GM12865 (cell line): Measurements from ENCODE around the gene TP63.

Source experiments
- DNase-seq: peaks from one replicate; pipeline ENCODE4 v3.0.0; 2010; ENCODE audit warnings: low read depth
- H3K4me3 ChIP-seq: 2 replicates; pipeline ENCODE4 v1.5.1; 2011; ENCODE audit warnings: mild to moderate bottlenecking, low read depth, low read length, control low read depth
- TF ChIP-seq, protein P1 (sequence below): IDR thresholded peaks from 2 replicates; pipeline ENCODE4 v1.5.1; 2011; ENCODE audit warnings: low read length, control low read depth, low read depth, inconsistent platforms; ENCODE audit not compliant: insufficient read depth; ENCODE audit errors: missing control alignments

The TP63 gene

DNA sequence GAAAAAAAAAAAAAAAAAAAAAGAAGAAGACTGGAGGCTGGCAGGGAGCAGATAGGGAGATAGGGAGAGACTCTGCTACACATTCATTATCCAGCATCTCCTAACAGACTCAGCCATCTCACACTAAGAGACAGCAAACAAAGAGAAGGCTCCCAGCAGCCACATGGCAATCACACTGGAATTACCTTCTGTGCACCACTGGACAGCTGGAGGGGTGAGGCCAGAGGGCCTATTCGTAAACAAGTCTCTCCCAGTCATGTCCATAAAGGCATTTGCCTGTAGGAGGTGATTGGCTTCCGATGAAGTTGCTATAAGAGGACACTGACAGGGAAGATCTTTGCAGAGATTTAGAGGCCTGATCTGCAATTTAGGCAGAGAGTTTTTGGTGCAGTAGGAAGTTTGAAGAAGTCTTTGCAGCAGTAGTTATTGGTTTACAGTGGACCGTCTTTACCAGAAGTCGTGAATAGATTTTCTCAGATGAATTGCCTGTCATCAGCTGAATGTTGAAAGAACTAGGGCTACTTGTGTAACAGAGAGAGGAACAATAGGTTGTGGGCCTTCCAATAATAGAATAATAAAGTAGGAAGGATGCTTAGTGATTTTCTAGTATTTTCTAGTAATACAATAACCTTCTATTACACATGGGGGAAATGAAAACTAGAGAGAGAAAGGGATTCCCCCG lies 89.7 kb downstream of the TP63 start:
- no peak for DNase-seq
- H3K4me3 ChIP-seq: no peak overlapping the region

DNA sequence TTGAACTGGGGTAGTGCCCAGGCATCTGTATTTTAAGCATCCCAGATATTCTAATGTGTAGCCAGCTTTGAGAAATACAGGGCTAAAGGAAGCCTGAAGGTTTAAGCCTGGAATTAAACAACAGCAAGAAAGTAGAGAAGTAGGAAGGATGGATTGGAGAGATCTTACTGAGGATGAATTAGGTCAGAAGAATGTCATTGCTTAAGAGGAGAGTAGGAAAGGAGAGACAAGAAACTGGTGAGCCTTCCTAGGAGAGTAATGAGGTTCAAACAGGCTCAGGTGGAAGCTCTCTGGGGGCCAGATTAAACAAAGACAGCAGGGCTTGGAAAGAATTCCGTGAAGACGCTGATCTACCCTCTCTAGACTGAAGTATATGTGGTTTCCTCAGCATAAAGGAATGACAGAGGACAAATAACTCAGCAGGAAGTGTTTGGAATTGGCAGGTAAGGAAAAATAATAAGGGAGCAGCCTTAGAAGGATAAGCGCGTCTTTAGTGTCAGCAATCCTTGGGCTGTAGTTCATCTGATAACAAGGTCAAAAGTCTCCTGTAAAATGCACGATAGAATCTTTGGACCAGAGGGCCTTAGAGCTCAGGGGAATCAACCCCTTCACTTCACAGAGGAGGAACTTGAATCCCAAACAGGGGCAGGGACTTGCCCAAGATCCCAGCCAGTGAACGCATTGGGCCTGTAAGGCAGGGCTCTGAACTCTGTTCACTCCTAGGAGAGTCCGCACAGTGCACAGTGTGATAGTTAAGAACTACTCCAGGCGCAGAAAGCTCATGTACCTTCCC lies 90.9 kb downstream of the TP63 start:
- TF ChIP-seq, protein P1, sequence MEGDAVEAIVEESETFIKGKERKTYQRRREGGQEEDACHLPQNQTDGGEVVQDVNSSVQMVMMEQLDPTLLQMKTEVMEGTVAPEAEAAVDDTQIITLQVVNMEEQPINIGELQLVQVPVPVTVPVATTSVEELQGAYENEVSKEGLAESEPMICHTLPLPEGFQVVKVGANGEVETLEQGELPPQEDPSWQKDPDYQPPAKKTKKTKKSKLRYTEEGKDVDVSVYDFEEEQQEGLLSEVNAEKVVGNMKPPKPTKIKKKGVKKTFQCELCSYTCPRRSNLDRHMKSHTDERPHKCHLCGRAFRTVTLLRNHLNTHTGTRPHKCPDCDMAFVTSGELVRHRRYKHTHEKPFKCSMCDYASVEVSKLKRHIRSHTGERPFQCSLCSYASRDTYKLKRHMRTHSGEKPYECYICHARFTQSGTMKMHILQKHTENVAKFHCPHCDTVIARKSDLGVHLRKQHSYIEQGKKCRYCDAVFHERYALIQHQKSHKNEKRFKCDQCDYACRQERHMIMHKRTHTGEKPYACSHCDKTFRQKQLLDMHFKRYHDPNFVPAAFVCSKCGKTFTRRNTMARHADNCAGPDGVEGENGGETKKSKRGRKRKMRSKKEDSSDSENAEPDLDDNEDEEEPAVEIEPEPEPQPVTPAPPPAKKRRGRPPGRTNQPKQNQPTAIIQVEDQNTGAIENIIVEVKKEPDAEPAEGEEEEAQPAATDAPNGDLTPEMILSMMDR: no peak
- DNase-seq: no peak
- H3K4me3 ChIP-seq: no peak overlapping the region

More for the DNA sequence above, 89.7 kb downstream of the TP63 start:
- TF ChIP-seq, protein P1: no peak

DNA sequence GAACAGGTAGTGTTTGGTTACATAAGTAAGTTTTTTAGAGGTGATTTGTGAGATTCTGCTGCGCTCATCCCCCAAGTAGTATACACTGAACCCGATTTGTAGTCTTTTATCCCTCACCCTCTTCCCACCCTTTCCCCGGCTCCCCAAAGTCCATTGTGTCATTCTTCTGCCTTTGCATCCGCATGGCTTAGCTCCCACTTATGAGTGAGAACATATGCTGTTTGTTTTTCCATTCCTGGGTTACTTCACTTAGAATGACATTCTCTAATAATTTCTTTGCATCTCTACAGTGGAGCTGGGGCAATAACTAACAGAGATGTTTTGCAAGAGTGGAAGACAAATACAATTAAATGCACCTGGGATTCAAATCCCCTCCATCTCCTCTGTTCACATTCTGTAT lies 93.2 kb downstream of the TP63 start:
- TF ChIP-seq, protein P1: no peak
- no peak for DNase-seq
- H3K4me3 ChIP-seq: no peak overlapping the region

DNA sequence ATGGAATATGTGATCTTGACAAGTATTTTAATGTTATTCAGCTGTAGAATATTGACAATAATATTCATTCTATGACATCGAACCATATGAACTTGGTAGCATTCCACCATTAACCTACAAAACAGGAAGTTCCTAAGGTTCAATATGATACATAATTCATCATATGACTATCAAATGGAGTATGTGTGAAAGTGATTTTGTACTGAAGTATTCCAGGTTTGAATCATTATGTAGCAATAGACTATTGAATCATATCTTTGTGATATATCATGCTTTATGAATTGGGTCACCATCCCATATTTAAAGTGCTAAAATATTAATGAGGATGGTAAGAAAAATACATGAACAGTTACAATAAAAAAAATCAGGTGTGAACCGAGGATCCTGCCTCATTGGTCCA lies 95.1 kb downstream of the TP63 start:
- H3K4me3 ChIP-seq: no peak overlapping the region
- TF ChIP-seq, protein P1: no peak
- DNase-seq: no peak

DNA sequence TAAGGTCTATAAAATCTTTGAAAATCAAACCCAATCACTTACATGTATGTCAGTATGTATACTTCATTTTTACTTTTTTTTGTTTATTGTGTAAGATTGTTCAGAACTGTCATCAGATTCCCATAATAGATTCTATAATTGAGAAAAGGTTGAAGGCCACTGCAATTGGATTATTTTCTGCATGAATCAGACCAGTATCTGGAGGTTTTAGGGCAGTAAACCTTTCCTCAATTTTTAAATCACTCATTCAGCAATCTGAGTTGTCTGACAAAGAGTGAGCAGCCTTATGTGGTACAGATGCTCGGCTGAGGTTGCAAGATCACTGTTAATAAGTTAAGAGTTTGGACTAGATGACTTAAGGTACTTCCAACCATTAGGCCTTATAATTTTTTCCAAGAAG lies 96.0 kb downstream of the TP63 start:
- no peak overlapping the region for H3K4me3 ChIP-seq
- no peak for DNase-seq
- TF ChIP-seq, protein P1: no peak

DNA sequence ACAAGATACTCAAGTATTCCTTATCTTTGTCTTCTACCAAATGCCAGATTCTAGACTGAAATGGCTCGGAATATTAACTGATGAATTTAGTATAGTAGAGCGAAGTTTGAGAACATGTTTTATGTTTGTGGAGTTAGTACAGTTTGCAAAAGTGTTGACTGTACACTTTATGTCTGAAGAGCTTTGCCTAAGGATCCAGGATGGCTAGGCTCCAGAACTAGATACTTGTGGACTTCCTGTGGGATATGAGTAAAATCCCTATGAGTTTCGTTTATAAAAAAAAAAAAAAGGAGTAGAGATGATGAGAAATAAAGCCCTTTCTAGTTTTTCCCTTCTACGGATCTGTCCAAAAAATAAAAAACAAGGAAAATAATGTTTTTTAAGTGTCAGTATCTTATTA lies 96.7 kb downstream of the TP63 start:
- no peak overlapping the region for H3K4me3 ChIP-seq
- DNase-seq: no peak

More for the DNA sequence above, 96.7 kb downstream of the TP63 start:
- TF ChIP-seq, protein P1: no peak
